ENCODE results near the gene RGL4. TPM values are rescaled to one million over a fixed set of nuclear protein-coding genes. Genes with fewer than 3 reads are reported as not detected.

The RGL4 gene
- total RNA-seq, 1 donor from 2014 or later: not detected

GRCh38 chr22:23678133-23678532 is 12.7 kb upstream of the RGL4 start:
- no peak for DNase-seq (ENCODE audit: low read depth in 2 of 2)

- DNase-seq (ENCODE audit: low read depth in 2 of 2): no peak
Measured at GRCh38 chr22:23681026-23681809, 9.6 kb upstream of the RGL4 start.

GRCh38 chr22:23682077-23682476 is 8.7 kb upstream of the RGL4 start:
- DNase-seq (ENCODE audit: low read depth in 2 of 2): no peak

DNA sequence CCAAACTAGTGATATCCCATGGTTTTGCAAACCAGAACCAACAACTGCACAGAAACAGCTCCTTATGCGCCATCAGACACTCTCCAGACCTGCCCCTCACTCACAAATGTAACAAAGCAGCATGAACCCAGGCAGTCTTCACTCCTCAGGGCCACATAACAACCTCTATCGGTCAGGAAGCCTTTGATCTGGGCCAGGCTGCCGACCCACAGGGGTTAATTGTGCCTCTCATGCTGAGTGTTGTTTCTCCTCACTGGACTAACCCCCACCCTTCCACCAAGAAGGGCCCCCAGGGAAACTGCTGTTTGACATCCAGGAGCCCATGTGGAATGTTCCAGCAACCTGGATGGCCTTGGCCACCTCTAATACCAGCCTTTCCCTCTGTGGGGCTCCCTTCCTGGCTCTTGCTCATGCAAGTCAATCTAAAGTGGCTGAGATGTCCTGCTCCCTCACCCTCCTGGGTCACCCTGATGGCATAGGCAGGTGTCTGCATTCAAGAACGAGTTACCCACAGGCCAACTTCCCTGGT is 7.9 kb upstream of the RGL4 start:
- DNase-seq (ENCODE audit: low read depth in 2 of 2): no peak

DNA sequence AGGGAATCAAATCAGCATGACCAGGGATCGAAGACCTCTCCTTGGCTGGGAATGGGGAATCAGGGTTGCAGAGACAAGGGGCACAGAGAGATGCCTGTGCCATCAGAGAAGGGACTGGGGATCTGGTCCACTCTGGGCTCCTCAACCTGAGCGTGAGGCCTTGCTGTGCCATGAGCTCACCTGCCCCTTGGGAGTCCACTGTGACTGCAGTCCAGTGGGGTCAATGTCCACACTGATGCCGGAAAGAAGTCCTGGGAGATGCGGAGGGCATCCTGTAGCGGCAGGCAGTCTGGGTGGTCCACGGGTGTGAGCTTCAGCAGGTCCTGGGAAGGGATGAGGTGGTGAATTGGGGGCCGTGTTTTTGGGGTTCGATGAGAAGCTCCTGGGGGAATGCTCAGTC is 7.3 kb upstream of the RGL4 start:
- no peak for DNase-seq (ENCODE audit: low read depth in 2 of 2)

DNA sequence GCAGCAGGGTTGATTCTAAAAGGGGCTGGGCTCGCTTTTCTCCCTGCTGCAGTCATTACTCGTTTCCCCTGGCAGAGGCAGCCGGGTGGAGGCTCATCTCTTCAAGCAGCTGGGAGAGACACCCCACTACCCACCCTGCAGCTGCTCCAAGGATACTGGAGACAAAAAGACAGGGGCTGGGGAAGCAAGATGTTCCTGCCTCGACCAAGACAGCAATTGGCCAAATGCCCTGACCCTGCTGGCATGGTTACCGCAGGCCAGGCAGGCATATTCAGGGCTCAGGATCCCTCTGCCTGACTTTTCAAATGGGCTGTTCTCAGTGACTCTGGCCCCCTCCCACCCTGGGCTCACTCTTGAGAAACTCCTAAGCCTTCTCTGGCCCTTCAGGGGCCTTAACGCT is 6.8 kb upstream of the RGL4 start:
- no peak for DNase-seq (ENCODE audit: low read depth in 2 of 2)

GRCh38 chr22:23684561-23685031 is 6.2 kb upstream of the RGL4 start:
- DNase-seq (ENCODE audit: low read depth in 2 of 2): no peak

DNA sequence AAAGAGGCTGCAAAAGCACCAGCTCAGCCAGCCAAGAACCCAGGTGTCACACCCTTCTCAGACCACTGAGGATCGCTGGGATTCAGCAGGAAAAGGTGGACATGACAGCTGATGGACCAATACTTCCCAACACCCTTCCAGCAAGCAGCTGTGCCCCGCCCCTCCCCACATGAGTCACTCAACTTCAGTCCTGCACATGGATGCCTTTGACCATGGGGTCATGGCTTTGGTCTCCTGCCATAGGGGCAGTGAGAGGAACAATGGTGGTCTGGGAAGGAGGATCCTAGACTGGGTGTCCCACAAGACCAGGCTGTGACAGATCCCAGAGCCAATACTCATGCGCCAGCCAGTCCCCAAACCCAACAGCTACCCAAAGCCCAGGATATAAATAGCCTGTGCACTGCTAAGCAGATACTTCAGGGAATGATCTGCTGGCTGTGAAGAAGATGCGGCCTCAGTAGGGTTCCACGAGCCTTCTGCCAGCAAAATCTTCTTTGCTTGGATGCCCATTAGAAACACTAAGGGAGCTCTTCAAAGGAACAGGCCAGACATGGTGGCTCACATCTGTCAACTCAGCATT is 5.5 kb upstream of the RGL4 start:
- no peak for DNase-seq (ENCODE audit: low read depth in 2 of 2)

DNA sequence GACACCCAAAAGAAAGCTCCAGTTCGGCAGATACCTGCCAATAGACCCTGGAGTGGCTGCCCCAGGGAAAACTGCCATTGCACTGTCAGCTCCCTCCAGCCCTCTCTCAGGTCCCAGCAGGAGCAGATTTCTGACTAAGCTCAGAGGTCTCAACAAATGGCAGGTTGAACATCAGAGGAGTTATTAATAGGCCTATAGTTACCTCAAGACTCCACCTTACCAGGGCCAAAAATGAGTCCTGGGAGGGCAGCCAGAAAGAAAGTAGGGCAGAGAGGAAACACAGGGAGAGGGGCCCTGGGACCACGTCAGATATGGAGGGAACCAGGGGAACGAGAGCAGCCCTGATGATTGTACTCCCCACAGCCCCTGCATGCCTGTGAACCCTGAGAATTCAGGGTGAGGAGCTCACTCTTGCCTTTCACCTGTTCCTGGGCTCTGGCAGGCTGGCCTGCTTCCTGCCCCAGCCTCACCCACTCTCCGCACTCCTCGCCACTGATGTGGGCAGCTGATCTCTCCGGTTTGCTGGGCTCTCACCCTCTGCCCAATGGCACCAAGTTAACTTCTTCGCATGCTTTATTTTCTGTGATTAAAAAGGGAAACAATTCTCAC is 4.3 kb upstream of the RGL4 start:
- no peak for DNase-seq (ENCODE audit: low read depth in 2 of 2)

- no peak for DNase-seq (ENCODE audit: low read depth in 2 of 2)
Measured at GRCh38 chr22:23688121-23688520, 2.7 kb upstream of the RGL4 start.

- no peak for DNase-seq (ENCODE audit: low read depth in 2 of 2)
Measured at GRCh38 chr22:23688571-23688970, 2.2 kb upstream of the RGL4 start.

GRCh38 chr22:23689414-23689813 is 1.4 kb upstream of the RGL4 start:
- DNase-seq (ENCODE audit: low read depth in 2 of 2): no peak

DNA sequence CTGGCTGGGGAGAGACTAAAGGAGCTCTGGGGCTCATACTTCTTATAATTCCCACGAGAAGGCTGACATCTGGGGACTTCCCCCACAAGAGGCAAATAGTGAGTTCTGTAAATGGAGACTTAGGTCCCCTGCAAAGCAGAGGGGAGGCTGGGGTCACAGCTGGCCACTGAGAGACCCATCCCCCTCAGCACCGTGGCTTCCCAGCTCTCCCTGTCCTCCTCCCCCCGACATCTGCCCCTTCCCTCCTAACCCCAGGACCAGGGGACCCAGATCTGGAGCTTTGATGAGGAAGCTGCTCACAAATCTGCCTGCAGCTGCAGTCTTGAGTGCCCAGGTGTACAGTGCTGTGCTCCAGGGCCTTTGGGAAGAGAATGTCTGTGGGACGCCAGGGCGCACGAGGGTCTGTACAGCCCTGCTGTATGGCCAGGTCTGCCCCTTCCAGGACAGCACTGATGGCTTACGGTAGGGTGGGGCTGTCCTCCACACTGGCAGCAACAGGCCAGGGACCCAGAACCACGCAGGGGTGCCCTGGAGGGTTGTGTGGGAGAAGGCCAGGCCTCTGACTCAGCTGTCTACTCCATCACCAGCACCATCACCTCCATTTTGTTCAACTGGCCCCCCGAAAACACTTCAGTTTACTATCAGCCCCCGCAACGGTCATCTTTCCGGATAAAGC is 1.1 kb downstream of the RGL4 start:
- no peak for DNase-seq (ENCODE audit: low read depth in 2 of 2)

DNA sequence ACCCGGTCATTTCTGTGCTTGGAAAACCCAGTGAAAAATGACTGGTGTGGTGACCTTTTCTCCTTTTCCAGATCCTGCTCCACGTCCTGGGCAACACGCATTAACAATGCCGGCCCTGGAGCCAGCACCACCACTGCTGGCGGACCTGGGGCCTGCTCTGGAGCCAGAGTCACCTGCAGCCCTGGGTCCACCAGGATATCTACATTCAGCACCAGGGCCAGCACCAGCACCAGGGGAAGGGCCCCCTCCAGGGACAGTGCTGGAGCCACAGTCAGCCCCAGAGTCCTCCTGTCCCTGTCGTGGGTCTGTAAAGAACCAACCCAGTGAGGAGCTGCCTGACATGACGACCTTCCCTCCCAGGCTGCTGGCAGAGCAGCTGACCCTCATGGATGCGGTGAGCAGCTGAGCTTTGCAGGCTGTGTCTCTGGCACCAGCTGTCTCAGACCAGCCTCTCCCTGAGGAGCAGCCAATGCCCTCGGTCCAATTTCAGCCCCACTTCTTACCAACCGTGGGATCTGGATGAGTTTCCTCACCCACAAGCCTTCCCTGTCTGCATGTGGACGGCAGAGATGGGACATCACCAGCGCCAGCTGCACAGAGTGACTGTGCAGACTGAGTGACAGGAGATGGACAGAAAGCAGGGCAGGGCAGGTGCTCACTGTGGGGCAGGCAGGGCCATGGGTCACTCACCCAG is 1.9 kb downstream of the RGL4 start:
- no peak for DNase-seq (ENCODE audit: low read depth in 2 of 2)

DNA sequence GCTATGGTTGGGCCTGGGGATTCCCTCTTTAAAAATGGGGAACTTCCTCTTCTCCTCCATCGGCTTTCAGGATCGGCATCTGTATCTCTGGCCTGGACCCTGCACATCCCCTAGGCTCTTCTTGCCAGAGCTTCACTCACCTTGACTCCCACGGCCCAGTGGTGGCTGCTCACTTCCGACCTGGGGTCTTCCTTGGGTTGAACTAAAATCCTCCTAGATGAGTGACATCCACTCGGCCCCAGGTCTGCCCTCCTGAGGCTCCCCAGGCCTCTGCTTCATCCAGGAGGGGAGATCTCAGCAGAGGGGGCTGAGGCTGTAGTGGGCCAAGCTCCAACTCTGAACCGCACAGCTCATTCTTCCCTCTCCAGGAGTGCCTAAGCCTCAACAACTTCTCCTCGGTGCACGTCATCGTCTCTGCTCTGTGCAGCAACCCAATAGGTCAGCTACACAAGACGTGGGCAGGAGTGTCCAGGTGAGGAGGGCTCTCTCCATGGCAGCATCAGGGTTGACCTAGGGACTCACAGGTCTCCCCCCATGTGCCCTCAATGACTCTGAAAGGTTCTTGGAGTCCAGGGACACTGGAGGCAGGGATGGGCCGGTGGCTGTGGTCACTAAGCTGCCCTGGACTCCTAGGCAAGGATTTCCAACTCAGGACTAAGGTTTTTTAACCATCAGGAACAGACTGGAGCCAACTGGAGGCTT is 3.3 kb downstream of the RGL4 start:
- DNase-seq (ENCODE audit: low read depth in 2 of 2): no peak

DNA sequence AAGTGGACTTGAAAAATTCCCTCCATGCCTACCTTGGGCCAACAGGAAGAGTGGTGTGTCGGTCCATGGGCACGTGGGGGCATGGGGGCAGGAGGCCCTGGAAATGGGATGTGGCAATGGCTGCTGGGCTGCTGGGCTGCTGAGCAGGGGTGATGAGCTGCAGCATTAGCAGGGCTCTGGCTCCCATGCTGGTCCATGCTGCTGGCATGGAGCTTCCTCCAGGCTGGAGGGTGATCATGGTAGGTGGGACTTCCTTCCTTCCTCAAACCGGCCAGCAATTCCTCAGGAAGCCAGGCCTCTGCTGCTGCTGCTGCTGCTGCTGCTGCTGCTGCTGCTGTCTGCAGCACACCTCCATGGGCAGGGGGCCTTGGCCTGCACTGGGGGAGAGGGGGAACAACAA is 4.3 kb downstream of the RGL4 start:
- no peak for DNase-seq (ENCODE audit: low read depth in 2 of 2)

GRCh38 chr22:23695571-23696325 is 4.9 kb downstream of the RGL4 start:
- DNase-seq (ENCODE audit: low read depth in 2 of 2): no peak

- no peak for DNase-seq (ENCODE audit: low read depth in 2 of 2)
Measured at GRCh38 chr22:23696326-23696851, 5.6 kb downstream of the RGL4 start.

DNA sequence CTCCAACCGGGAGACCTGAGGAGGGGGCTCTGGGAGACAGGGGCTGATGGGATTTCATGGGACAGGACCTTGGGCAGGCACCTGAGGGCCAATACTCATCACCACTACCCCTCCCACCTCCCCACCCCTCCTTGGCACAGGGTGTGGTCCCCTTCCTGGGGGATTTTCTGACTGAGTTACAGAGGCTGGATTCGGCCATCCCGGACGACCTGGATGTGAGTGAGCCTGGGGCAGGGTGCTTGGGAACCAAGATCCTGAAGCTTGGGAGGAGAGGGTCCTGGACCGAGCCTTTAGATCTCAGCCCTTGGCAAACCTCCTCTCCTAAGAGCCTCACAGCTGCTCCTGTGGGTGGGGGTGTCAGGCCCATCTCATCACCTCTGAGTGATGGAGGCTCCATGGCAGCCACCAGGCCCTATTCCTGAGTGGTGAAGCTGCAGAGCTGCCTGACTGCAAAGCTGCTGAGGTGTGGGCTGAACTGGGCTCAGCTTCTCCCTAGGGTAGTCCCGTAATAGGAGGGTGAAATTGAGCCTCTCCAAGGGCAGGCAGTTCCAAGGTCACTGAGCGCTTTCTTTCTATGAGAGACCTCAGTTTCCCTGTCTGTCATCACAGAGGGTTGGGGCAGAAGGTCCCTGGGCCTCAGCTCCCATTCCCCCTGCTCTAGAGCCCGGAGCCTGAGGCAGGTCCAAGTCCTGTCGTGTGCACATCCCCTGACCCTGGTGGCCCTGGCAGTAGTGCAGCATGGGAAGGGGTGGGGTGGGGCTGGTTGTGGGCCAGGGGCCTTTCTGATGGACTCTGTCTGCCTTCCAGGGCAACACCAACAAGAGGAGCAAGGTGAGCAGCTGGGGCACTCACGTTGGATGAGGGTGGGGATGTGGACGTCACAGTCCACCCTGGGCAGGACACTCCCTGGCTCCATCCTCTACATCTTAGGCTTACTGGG is 6.5 kb downstream of the RGL4 start:
- DNase-seq (ENCODE audit: low read depth in 2 of 2): no peak

Data from dermis microvascular lymphatic vessel endothelial cell (primary cell).